ENCODE measurements around the gene MSI2.

MSI2 gene

DNA sequence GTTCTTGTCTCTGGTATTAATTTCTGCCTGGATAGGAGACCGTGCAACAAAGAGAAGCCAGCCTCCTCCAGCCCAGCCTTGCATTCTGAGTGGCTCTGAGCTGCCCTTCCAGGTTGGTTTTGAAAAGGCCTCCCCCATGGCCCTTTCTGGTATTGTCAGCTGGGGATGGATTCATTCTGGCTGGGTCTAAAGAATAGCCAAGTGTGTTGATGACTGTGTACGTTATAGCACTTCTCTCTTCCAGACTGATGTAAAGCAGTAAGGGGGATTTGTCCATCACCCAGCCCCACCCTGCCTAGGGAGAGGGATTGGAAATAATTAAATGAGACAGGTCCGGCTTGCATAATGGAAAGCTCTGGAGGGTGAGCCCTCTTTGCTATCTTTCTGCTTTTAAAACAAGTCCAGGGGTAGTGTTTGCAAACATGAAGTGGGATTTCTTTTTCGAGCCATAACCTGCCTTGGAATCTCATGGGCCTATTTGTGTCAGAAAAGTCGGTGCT lies 146.4 kb downstream of the MSI2 start:
- no peak for DNase-seq

DNA sequence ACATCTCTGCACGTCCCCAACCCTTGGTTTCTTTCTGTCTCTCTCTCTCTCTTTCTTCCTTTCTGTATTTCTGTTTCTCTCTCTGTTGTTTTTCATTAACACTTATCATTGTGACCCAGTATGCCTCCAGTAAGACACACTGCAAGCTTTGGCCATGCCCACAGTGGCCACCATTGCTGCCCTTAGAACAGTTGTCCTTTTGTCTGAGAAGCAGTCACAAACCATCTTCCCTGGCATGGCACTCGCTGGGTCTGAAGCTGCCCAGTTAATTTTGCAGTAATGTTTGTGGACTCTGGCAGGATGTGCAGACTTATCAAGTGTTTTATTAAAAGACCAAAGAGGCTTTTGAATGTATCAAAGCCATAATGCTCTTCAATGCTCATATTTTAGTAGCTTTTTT lies 146.9 kb downstream of the MSI2 start:
- DNase-seq: no peak

DNA sequence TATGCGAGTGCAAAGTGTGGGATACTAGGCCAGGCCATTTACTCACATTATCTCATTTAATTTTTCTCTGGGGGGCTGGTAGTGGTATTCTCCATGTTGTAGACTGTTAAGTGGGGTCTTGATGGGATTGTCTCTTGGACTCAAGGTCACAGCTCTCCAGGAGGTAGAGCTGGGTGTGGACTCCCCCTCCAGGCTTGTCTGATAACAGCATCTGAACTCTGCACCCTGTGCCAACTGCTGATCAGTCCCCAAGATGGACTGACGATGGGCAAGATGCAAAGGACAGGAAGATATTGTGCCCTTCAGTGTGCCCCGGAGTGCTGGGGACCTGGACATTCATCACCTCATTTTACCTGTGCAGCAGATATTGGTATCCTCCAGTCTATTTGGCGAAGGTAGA lies 147.8 kb downstream of the MSI2 start:
- DNase-seq: no peak

DNA sequence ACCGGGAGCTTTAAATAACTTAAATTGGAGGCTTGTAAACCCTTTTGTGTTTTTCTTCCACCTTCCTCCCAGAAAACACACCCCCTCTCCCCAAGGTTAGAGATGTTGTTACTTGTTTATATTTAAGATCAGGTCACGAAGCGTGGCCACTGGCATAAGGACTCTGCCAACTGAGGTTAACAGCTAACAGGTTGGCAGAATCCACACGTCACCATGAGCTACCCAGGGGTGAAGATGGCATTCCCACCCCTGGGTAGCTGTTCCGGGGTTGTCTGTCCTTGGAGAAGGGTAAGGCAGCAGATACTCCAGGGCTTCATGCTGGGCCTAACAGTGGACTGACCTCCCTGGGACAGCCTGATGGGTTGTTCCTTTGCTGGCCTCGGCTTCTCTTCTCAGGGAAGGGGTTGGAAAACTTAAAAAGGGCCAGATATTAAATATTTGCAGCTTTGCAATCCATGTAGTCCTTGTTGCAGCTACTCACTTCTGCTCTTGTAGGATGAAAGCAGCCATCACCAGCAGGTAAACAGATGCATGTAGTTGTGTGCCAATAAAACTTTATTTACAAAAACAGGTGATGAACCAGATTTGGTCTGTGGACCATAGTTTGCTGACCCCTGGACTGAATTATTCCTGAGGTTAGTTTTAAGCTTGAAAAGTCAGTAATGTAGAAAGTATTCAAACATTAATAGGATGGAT lies 148.6 kb downstream of the MSI2 start:
- DNase-seq: no peak

DNA sequence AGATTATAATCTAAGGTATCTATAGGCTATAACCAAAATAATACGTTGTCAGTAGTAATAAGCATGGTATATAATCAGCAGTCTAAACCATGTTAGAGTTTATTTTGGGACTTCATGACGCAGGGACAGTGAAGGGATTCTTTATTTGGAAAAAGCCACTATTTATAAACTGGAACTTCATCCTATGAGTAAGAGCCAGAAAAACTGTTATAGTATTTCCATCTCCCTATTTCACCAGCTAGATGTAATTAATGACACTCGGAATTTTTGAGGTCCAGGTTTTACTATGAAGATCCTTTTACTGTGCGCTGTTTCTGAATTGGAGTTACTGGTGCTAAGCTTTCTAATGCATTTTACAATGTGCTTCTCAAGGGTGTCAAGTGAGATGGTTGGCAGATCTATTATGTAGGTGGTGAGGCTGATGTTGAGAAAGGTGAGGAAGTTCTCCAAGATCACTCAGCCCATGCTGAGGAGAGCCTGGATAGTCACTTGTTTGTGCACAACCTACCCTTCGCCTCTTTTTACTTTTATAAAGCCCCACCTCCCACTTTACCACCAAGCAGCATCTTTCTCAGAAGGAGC lies 149.3 kb downstream of the MSI2 start:
- DNase-seq: no peak

DNA sequence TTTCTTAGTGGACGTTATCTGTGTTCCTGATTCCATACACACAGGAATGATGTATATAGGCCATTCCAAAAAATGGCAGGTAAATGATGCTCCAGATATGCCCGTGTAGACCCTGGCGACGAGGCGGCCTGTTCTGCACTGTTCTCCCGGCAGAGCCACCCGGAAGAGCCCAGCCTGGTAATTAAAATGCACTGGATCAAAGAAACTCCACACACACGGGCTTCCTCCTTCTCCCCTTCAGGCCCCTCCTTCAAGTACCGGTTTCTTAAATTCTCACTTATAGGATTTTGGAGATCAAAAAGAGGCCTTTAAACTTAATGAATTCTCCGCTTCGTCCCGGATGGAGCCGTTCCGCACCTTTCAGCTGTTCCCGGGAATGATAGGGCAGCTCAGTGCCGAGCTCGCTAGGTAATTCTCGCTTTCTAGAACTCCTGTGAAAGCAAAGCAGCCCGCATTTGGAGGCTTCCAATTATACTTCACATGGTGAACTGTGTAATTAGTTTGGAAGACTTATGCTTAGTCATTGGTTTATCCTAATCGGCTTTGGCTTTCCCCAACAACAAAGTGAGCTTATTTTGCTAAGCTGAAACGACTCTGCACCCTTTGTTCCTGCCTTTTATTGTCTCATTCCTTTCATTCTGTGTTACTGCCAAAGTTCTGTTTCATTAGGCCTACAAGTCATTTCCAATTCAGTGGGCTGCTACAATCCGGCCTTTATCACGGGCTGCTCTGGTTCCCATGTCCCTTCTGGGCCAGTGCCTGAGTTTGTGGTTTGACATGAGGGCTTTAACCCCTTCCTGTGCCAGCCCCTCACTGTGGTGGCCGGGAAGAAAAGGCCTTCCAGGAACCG lies 150.0 kb downstream of the MSI2 start:
- no peak for DNase-seq

DNA sequence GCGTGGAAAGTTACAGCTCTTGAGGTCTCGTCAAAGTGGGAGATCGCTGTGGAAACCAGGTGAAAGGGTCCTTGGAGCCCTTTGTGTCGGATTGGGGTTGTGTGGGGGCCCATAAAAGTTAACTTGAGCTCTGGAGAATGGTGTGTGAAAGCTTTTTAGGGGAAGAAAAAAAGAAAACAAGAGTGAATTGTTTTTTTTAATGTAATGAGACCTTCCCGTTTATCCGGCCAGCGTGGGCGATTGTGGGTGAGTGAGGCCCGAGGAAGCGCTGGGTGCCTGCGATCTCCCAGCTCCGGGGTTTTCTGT lies 150.6 kb downstream of the MSI2 start:
- DNase-seq: no peak

DNA sequence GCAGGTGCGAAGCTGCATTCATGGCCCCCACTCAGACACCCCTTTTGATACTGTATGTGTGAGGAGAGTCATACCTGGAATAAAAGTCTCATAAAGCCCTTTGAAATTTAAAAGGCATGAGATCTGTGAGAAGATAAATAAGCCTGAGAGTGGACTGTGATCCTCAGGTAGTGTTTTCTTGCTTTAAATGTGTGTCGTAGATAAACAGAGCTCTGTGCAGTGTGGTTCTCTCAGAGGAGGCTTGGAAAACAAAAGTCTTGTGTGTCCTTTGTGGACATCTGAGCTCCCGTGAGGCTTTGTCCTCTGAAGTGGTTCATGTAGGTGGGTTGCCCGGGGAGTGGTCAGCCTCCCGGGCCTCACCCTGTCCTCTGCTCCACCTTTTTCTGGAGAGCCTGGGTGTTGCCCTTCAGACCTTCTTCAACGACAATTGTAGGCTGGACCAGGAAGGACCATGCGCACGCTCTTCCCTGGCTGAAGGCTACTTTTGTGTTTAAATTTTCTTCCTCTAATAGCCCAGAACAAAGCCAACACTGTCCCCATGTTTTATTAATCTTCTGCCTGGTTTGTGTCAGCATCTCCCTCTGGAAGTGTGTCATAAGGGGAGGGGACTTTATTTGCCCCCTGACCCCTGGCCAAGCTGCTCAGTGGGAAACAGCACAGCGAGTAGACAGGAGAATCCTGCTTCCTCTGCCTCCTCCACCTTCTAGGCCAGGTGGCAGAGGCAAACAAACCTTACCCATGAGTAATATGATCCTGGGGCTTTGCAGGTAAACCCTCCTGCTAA lies 151.2 kb downstream of the MSI2 start:
- no peak for DNase-seq

DNA sequence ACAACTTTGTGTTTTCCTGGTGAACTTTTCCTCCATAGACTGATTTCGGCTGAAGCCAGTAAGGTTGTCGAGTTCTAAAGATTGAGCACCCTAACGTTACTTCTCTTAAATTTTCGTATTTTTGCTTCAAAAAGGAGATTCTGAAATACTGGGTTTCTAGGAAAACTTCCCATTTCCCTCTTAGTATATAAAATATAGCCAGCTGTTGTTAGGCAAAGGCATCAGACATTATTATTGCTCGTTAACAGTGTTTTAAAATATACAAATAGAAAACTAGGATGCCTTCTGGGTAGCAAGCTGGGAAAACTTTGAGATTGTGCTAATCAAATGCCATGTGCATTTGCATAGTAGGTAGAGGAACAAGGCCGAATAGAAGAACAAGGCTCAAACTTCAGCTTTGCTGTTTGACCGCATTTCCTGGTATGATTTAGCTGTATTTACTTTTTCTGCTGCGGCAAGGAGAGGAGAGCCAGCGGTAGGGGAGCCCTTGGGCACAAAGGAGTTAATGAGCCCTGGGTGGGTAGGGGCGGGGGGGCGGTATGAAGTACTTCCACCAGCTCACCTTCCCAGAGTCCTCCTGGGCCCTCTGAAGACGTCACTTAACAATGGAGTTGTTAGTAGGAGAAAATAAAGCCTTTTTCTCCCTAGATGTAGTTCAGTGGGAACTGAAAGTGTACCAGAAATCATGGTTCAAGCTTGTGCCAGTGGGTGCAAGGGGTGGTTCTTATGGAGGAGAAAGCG lies 151.9 kb downstream of the MSI2 start:
- DNase-seq: peak; percentile 7

DNA sequence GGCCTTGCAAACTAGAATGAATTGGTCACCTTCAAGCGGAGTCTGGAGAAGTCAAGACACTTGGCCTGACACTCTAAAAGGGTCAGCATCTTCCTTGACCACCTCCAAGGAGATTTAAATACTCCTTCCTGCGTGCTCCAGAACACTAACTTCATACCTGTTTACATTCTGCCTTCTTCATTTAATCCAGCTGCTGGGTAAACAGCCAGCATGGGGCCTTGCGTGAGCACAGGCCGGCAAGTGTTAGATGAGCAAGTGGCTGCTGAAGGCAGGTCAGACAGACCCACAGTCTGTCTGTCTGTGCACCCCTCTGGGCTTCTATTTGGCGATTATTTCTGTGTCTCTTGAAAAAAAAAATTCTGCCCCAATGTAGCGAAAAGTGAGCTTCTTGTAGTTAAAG lies 153.8 kb downstream of the MSI2 start:
- no peak for DNase-seq

DNA sequence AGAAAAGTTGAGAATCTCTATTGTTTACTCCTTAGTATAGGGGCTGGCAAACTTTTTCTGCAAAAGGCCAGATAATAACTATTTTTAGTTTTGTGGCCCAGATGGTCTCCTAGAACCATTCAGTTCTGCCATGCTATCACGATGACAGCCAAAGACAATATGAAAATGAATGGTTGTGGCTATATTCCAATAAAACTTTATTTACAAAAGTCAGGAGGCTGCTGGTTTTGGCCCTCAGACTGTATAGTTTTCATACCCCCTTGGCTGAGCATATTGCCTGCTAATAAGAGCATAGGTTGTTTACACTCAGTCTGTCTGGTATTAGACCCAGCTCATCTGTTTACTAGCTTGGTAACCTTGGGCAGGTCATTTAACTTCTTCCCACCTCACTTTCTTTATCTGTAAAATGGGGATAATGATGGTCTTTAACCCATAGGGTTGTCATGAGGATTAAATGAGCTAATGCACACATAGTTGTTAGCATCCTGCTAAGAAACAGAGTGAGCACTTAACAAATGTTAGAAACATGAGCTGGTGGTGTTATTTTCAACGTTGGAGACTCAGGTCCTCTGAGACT lies 156.3 kb downstream of the MSI2 start:
- no peak for DNase-seq

DNA sequence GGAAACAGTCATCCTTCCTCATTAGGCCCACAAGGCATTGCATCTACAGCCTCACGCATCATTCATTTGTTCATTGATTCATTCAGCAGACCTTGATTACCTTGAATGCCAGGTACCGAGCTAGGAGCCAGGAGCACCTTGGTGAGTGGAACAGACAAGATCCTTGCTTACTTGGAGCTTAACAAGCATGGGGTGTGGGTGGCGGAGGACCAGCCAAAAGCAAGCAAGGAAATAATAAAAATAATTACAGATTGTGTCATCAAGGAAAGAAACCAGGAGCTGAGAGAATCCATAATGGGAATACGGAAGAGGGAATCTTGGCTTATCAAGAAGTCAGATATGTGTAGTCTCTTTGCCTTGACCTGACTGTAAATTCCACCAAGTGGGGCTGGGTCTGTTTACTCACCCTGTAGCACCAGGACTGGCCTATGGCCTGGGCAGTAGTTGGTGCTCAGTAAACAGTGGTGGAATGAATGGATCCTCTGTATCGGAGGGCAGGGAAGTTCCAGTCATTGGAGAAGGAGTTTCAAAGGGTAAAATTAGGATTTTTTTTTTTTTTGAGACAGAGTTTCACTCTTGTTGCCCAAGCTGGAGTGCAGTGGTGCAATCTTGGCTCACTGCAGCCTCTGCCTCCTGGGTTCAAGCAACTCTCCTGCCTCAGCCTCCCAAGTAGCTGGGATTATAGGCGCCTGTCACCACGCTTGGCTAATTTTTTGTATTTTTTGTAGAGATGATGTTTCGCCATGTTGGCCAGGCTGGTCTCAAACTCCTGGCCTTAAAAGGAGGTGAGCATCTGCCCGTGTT lies 157.7 kb downstream of the MSI2 start:
- no peak for DNase-seq

DNA sequence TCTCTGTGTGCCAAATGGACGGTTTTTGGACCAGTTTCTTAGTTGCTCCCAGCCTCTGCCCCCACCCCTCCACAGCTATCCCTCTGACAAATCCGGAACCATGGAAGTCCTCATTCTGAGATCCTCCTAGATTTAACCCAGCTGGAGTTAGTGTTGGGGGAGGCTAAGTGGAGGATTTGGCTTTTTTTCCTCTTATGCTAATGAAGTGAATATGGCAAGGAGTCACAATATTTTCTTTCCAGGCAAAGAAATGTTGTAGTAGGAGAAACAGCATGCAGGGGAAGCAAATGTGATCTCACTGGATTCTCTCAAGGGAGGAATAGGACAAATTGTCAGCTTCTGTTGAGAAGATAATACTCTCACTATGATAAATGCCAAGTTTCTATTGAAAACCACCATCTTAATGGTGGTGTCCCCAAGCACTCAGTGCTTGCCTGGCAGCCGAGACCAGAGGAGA lies 159.5 kb downstream of the MSI2 start:
- no peak for DNase-seq

DNA sequence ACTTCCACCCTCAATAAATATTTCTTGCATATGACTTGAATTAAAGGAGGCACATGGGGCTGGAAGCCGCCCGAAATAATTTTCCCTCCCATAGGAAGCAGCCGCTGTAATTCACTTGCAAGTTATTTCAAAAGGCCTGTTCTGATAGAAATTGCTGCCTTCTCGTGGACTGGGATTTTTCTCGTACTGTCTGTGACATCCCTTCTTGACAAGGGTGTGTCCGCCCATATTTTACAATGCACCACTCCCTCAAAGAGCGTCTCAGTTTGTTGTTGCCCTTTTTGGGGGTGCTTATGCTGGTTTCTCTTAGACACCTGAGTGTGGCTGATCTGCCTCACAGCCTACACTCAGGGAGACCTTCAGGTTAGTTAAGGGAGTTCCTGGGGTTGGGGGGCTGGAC lies 160.0 kb downstream of the MSI2 start:
- no peak for DNase-seq

DNA sequence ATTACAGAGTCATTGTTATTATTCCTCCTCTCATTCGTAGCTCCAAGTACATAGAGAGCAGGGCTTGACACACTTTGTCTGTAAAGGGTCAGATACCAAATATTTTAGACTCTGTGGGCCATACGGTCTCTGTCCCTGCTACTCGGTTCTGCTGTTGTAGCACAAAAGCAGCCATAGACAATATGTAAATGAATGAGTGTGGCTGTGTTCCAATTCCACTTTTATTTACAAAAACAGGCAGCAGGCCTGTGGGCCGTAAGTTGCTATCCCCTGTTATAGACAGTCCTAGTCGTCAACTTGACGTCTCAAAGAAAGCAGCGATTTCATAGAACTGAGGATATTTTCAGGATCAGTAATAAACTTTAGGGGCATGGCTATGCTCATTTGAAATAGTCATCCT lies 161.6 kb downstream of the MSI2 start:
- DNase-seq: no peak

DNA sequence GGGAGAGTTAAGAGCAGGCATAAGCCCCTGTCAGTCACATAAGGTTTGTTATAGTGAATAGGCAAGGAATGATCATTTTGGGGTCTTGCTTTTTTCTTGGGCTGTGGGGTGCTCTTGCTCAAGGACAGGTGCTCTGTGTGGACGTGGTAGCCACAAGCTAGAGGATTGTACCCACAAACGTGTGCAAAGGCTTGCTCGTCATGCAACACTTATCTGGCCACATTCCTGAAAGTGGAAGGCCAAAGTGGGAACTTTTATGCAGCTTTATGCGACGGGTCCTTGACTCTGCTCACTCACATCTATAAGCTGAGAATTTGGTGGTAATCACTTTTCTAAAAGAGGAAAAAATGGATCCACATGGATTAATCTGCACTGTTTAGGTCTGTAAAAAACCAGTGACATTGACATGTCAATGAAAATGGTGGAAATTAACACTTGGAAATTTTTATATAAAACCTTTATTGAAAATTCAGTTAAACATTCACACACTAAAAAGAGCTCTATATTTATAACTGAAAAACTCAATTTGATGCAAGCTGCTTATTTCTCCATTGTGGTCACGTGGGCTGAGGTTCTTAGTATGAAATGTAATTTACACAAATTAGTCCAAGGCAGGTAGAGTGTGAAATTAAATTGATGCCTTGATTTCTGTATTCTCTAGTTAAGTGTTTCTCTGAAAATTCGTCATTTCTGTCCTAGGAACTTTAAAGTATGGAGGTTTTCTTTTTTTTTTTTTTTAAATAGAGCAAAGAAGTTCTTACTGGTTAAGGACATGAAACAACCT lies 162.3 kb downstream of the MSI2 start:
- no peak for DNase-seq

DNA sequence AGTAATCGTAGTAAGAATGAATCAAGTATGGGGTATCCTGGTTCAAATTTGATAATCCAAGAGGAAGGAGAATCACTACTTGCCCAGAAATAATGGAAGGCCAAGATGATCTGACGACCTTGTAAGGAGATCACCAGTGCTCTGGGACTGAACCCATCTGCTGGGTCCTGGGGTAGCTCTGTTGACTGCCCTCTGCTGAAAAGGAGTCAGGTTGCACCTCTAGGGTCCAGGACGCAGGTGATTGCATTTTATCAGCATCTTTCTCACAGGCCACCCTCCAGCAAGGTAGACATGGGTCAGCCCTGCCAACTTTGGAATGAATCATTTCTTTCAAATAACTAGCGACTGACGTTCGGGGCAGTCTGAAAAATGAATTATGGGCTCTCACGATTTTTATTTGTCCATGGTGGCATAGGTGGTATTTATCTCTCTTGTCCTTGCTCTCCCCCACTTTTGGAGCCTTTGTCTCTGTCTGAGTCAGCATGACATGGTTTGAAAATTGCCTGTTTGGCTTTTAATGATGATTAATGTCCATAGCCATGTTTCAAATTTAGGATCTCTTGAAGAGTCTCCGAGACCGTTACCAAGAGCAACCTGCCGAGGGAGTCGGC lies 163.7 kb downstream of the MSI2 start:
- no peak for DNase-seq

DNA sequence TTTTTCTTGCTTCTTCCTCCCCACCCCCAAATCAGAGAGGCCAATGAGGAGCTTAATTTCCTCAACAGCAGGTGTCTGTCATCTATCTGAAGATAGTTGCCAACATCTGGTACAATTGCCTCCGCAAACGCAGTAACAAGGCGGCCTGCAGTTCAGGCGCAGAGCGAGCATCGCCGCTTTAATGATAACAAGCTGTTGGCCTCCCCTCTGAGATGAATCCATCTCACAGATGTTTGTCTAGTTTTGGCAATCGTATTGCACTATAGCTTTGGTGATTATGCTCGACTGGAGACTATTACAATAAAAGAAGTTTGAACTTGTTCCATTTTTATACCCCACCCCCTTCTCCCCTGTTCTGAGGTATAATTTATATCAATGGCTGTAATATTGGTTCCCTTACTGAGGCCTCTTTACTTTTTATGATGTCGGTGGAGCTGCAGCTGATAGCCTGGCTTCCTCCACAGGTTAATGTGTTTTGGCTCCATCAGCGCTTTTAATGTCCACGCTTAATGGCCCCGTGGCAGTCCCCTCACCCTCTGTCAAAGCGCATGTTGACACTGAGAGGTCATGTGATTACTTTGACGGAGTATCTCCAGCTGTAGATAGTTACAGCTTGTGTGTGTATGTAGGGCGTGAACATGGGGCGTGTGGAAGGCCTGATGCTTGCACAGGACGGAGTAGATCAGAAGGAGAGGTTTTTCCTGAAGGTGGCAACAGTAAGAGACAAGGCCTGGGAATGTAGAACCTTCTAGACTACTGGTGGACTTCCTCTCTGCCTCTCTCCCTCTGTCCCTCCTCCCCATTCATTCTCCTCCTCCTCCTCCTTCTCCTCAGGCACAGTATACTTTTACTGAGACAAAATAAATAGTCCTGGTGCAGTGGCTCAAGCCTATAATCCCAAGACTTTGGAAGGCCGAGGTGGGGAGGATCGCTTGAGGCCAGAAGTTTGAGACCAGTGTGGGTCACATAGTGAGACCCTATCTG lies 164.7 kb downstream of the MSI2 start:
- no peak for DNase-seq

Data from inflammatory macrophage treated with lipopolysaccharide for 4 hours (primary cell).